GM23338 (cell line): ENCODE results near the gene CELA1. TPM values are rescaled to one million over a fixed set of nuclear protein-coding genes. Genes with fewer than 3 reads are reported as not detected.
"Not testable (repeated sequence)": the region's sequence is repeated elsewhere in the genome, so short reads cannot be mapped to it uniquely, and the experiment has no call there.

Experiments
- ATAC-seq: fragments of 200-7000 bp; cut with Tn5 transposase; 3 replicates; pipeline ENCODE4 v1.9.1; 2020
- DNase-seq: peaks from one replicate; pipeline ENCODE4 v3.0.0-alpha.2; 2015; ENCODE audit warnings: low spot score
- H2AFZ ChIP-seq: fragments of 200-600 bp; sonication (generic); 2 replicates; pipeline ENCODE4 v1.8.0; 2016; ENCODE audit warnings: antibody characterized with exemption, mild to moderate bottlenecking, moderate library complexity
- H3F3A ChIP-seq: fragments of 200-600 bp; sonication (generic); replicated peaks from 2 replicates; pipeline ENCODE4 v1.8.0; 2017; ENCODE audit warnings: antibody characterized with exemption, mixed run types, low read depth
- H3K27ac ChIP-seq: fragments of 200-600 bp; sonication (generic); 2 replicates; pipeline ENCODE4 v1.6.1; 2016; ENCODE audit warnings: low read depth
- H3K27me3 ChIP-seq: fragments of 200-600 bp; sonication (generic); 2 replicates; pipeline ENCODE4 v1.8.0; 2016; ENCODE audit warnings: mild to moderate bottlenecking, mixed run types, moderate library complexity; ENCODE audit not compliant: insufficient read depth
- H3K36me3 ChIP-seq: fragments of 200-600 bp; sonication (generic); 2 replicates; pipeline ENCODE4 v1.8.0; 2016; ENCODE audit warnings: mild to moderate bottlenecking; ENCODE audit not compliant: insufficient read depth
- H3K4me1 ChIP-seq: fragments of 200-600 bp; sonication (generic); 2 replicates; pipeline ENCODE4 v1.8.0; 2016; ENCODE audit warnings: mild to moderate bottlenecking, moderate library complexity; ENCODE audit not compliant: insufficient read depth
- H3K4me2 ChIP-seq: fragments of 200-600 bp; sonication (generic); 2 replicates; pipeline ENCODE4 v1.7.1; 2017; ENCODE audit warnings: mixed run types
- H3K4me3 ChIP-seq: fragments of 200-600 bp; sonication (generic); 2 replicates; pipeline ENCODE4 v1.6.1; 2016; ENCODE audit warnings: mixed run types
- H3K79me2 ChIP-seq: fragments of 200-600 bp; sonication (generic); replicated peaks from 2 replicates; pipeline ENCODE4 v1.8.0; 2017; ENCODE audit warnings: mild to moderate bottlenecking; ENCODE audit not compliant: insufficient read depth
- H3K9me2 ChIP-seq: fragments of 200-600 bp; sonication (generic); 2 replicates; pipeline ENCODE4 v1.8.0; 2017; ENCODE audit not compliant: insufficient read depth
- H4K20me1 ChIP-seq: fragments of 200-600 bp; sonication (generic); replicated peaks from 2 replicates; pipeline ENCODE4 v1.8.0; 2017; ENCODE audit warnings: mild to moderate bottlenecking; ENCODE audit not compliant: insufficient read depth
- H3K27ac Mint-ChIP-seq: 2 replicates; pipeline ENCODE4 v1.8.0; 2020; ENCODE audit warnings: inconsistent platforms, mild to moderate bottlenecking, moderate library complexity, mixed read lengths
- H3K27me3 Mint-ChIP-seq: 3 replicates; pipeline ENCODE4 v1.8.0; 2022; ENCODE audit warnings: low read depth, mild to moderate bottlenecking, moderate library complexity, mixed read lengths, inconsistent platforms; ENCODE audit not compliant: insufficient read depth, poor library complexity
- H3K36me3 Mint-ChIP-seq: 3 replicates; pipeline ENCODE4 v1.8.0; 2021; ENCODE audit warnings: low read depth, mild to moderate bottlenecking, inconsistent platforms, moderate library complexity, mixed read lengths
- H3K4me1 Mint-ChIP-seq: 3 replicates; pipeline ENCODE4 v1.8.0; 2020; ENCODE audit warnings: mild to moderate bottlenecking, inconsistent platforms, mixed read lengths
- H3K4me3 Mint-ChIP-seq: 3 replicates; pipeline ENCODE4 v1.8.0; 2021; ENCODE audit warnings: moderate library complexity, mild to moderate bottlenecking, inconsistent platforms, mixed read lengths
- H3K9me3 Mint-ChIP-seq: 3 replicates; pipeline ENCODE4 v1.8.0; 2020; ENCODE audit warnings: moderate library complexity, mild to moderate bottlenecking, inconsistent platforms, mixed read lengths
- NANOG ChIP-seq: IDR thresholded peaks from 2 replicates; pipeline ENCODE4 v1.6.1; 2016; ENCODE audit warnings: antibody characterized with exemption, borderline replicate concordance
- POLR2AphosphoS5 ChIP-seq: IDR thresholded peaks from 2 replicates; pipeline ENCODE4 v1.6.1; 2016; ENCODE audit warnings: antibody characterized with exemption, low read depth
- ZNF331 ChIP-seq: fragments of 250-450 bp; sonication (Bioruptor Pico); IDR thresholded peaks from 2 replicates; pipeline ENCODE4 v1.5.0; 2020; ENCODE audit warnings: low read depth, mild to moderate bottlenecking, moderate library complexity
- polyA plus RNA-seq: library from polyadenylated mRNA; unstranded; fragments of >200 nt; fragmentation: Nextera tagmentation; extraction: Ambion mirVana; gene quantifications from 2 replicates; pipeline ENCODE4 v1.2.1, GENCODE V29; 2016
- total RNA-seq: library from RNA; depleted of rRNA; stranded (reverse); fragments of >200 nt; shearing (Covaris generic); gene quantifications from 2 replicates; pipeline ENCODE4 v1.2.3, GENCODE V29; 2014
- TF ChIP-seq, protein P1 (sequence below): fragments of 250-450 bp; sonication (Bioruptor Pico); IDR thresholded peaks from 2 replicates; pipeline ENCODE4 v1.5.0; 2020; ENCODE audit warnings: mild to moderate bottlenecking, moderate library complexity

The CELA1 gene
- total and polyA plus RNA-seq, 2 experiments from 2014 or later, result not detected

DNA sequence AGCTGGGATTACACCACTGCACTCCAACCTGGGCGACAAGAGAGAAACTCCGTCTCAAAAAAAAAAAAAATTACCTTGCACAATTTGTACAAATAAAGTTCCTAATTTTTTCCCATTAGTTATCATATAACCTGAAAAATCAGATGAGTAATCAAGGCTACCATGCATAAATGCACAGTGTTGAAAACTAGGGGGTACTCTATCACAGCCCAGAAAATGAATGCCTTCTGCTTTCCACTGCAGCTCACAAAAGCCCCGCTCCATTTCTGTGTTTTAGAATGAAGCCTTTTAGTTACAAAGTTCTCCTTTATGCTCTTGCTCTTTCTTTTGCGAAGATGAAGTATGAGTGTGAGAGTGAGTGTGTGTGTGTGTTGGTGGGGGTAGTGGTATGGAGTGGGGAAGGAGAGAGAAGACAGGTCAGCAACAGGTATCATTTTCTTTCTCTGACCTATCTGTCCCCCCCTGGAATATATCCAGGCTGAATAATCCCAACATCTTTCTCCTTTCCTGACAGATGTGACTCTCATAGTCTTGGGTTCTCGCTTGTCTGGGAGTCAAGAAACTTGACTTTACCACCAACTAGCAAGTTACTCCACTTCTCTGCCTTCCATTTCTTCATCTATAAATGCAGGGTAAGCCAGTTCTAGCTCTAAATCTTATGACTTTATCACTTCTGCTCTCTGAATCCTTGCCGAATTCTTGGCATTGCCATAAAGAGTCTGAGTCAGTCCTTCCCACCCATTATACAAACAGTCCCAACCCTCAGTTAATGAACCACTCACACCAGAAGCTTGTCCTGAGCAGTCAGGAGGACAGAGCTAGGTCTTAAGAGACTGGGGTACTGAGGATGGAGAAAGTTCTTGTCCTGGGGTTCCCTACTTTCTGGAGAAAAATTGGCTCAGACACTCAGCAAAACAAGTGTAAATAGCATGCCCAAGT, 38.6 kb downstream of the CELA1 start:
- no peak for DNase-seq
- H3K27ac Mint-ChIP-seq, result no peak overlapping the region

DNA sequence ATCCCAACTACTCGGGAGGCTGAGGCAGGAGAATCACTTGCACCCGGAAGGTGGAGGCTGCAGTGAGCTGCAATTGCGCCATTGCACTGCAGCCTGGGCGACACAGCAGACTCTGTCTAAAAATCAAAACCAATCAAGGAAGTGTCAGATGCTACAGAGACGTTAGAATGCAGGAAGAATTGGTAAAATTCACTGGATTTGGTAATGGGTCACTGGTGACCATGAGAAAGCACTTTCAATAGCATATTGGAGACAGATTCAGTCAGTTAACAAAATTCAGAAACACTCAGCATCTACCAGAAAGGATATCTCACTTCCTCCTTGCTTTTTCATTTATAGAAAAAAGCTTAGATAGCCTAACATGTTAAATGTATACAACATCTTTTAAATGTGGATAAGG, 40.0 kb downstream of the CELA1 start:
- TF ChIP-seq, protein P1, sequence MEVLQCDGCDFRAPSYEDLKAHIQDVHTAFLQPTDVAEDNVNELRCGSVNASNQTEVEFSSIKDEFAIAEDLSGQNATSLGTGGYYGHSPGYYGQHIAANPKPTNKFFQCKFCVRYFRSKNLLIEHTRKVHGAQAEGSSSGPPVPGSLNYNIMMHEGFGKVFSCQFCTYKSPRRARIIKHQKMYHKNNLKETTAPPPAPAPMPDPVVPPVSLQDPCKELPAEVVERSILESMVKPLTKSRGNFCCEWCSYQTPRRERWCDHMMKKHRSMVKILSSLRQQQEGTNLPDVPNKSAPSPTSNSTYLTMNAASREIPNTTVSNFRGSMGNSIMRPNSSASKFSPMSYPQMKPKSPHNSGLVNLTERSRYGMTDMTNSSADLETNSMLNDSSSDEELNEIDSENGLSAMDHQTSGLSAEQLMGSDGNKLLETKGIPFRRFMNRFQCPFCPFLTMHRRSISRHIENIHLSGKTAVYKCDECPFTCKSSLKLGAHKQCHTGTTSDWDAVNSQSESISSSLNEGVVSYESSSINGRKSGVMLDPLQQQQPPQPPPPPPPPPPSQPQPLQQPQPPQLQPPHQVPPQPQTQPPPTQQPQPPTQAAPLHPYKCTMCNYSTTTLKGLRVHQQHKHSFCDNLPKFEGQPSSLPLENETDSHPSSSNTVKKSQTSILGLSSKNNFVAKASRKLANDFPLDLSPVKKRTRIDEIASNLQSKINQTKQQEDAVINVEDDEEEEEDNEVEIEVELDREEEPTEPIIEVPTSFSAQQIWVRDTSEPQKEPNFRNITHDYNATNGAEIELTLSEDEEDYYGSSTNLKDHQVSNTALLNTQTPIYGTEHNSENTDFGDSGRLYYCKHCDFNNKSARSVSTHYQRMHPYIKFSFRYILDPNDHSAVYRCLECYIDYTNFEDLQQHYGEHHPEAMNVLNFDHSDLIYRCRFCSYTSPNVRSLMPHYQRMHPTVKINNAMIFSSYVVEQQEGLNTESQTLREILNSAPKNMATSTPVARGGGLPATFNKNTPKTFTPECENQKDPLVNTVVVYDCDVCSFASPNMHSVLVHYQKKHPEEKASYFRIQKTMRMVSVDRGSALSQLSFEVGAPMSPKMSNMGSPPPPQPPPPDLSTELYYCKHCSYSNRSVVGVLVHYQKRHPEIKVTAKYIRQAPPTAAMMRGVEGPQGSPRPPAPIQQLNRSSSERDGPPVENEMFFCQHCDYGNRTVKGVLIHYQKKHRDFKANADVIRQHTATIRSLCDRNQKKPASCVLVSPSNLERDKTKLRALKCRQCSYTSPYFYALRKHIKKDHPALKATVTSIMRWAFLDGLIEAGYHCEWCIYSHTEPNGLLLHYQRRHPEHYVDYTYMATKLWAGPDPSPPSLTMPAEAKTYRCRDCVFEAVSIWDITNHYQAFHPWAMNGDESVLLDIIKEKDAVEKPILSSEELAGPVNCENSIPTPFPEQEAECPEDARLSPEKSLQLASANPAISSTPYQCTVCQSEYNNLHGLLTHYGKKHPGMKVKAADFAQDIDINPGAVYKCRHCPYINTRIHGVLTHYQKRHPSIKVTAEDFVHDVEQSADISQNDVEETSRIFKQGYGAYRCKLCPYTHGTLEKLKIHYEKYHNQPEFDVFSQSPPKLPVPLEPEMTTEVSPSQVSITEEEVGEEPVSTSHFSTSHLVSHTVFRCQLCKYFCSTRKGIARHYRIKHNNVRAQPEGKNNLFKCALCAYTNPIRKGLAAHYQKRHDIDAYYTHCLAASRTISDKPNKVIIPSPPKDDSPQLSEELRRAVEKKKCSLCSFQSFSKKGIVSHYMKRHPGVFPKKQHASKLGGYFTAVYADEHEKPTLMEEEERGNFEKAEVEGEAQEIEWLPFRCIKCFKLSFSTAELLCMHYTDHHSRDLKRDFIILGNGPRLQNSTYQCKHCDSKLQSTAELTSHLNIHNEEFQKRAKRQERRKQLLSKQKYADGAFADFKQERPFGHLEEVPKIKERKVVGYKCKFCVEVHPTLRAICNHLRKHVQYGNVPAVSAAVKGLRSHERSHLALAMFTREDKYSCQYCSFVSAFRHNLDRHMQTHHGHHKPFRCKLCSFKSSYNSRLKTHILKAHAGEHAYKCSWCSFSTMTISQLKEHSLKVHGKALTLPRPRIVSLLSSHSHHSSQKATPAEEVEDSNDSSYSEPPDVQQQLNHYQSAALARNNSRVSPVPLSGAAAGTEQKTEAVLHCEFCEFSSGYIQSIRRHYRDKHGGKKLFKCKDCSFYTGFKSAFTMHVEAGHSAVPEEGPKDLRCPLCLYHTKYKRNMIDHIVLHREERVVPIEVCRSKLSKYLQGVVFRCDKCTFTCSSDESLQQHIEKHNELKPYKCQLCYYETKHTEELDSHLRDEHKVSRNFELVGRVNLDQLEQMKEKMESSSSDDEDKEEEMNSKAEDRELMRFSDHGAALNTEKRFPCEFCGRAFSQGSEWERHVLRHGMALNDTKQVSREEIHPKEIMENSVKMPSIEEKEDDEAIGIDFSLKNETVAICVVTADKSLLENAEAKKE, result no peak
- TF ChIP-seq NANOG, result no peak
- H2AFZ ChIP-seq, result no peak overlapping the region
- H3K27me3 ChIP-seq, result no peaks in the 10 kb centered on the region
- no peak overlapping the region for H3K4me3 Mint-ChIP-seq
- no peak overlapping the region for H3K27ac Mint-ChIP-seq
- no peaks in the 10 kb centered on the region for H3K79me2 ChIP-seq
- no peaks in the 10 kb centered on the region for H4K20me1 ChIP-seq
- H3K9me2 ChIP-seq, result no peaks in the 10 kb centered on the region
- no peaks in the 10 kb centered on the region for H3K36me3 ChIP-seq
- H3K27me3 Mint-ChIP-seq, result peaks cover 2% of the 10 kb centered on the region
- DNase-seq (no peak), ATAC-seq (no peak)
- H3K36me3 Mint-ChIP-seq, result no peaks in the 10 kb centered on the region
- H3K4me1 ChIP-seq, result no peaks in the 10 kb centered on the region
- H3K4me3 ChIP-seq, result no peak overlapping the region
- no peak overlapping the region for H3K4me2 ChIP-seq
- H3F3A ChIP-seq, result no peaks in the 10 kb centered on the region
- H3K9me3 Mint-ChIP-seq, result no peaks in the 10 kb centered on the region
- no peak overlapping the region for H3K27ac ChIP-seq
- H3K4me1 Mint-ChIP-seq, result no peaks in the 10 kb centered on the region

More for the DNA sequence above, 38.6 kb downstream of the CELA1 start:
- Histone ChIP-seq H3K27ac (no peak overlapping the region), H3K4me2 (no peak overlapping the region), H3K9me2 (no peaks in the 10 kb centered on the region), H3K79me2 (no peaks in the 10 kb centered on the region), H2AFZ (peak overlapping the region; percentile 72), H3F3A (no peaks in the 10 kb centered on the region), H4K20me1 (no peaks in the 10 kb centered on the region), H3K4me3 (no peak overlapping the region), H3K4me1 (no peaks in the 10 kb centered on the region), H3K36me3 (no peaks in the 10 kb centered on the region), H3K27me3 (no peaks in the 10 kb centered on the region)
- H3K4me1 Mint-ChIP-seq, result no peaks in the 10 kb centered on the region
- H3K36me3 Mint-ChIP-seq, result no peaks in the 10 kb centered on the region
- H3K27me3 Mint-ChIP-seq, result peaks cover 2% of the 10 kb centered on the region
- no peaks in the 10 kb centered on the region for H3K9me3 Mint-ChIP-seq
- H3K4me3 Mint-ChIP-seq, result no peak overlapping the region
- ATAC-seq, result no peak
- TF ChIP-seq POLR2AphosphoS5 (no peak), ZNF331 (no peak)

DNA sequence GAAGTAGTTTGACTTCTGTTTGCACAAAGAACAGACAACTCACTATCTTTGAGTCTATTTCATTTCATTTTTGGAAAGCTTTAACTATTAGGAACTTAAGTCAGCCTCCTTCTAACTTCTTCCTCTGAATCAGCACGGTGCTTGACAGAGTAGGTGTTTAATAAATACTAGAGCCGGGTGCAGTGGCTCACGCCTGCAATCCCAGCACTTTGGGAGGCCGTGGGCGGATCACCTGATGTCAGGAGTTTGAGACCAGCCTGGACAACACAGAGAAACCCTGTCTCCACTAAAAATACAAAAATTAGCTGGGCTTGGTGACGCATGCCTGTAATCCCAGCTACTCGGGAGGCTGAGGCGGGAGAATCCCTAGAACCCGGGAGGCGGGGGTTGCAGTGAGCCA, 45.7 kb downstream of the CELA1 start:
- not testable (repeated sequence) for DNase-seq, H3K4me2 ChIP-seq, H3K27ac Mint-ChIP-seq, H4K20me1 ChIP-seq, H3K4me3 ChIP-seq, H3K9me3 Mint-ChIP-seq, H3K36me3 Mint-ChIP-seq, H3K79me2 ChIP-seq, H3K27me3 Mint-ChIP-seq, H3F3A ChIP-seq, H3K9me2 ChIP-seq, H3K36me3 ChIP-seq, H3K4me3 Mint-ChIP-seq, H3K27me3 ChIP-seq, H3K4me1 Mint-ChIP-seq, H3K27ac ChIP-seq, ATAC-seq, H3K4me1 ChIP-seq
- H2AFZ ChIP-seq, result peak overlapping the region; percentile 0; the same call in 1 of the 2 replicates
